Measurements from ENCODE around the gene ADAMTS8. TPM values are rescaled to one million over a fixed set of nuclear protein-coding genes. Genes with fewer than 3 reads are reported as not detected.

The ADAMTS8 gene
- total RNA-seq, 3 donors from 2014 or later (not counting 1 experiment from before 2014, with no cell fraction given): not detected

GRCh38 chr11:130425156-130425555 lies 3.3 kb downstream of the ADAMTS8 start:
- 84% methylated on average over 8 of the region's 8 CpGs for WGBS (ENCODE audit: insufficient coverage)
- H3K4me1 Mint-ChIP-seq: peaks cover 0 to 16% of the 10 kb centered on the region in 2 donors
- no peaks in the 10 kb centered on the region for H3K9me3 Mint-ChIP-seq
- no peaks in the 10 kb centered on the region for H3K9me3 ChIP-seq (ENCODE audit: control insufficient read depth, insufficient read depth, low read length)
- no peaks in the 10 kb centered on the region for H3K36me3 ChIP-seq (ENCODE audit: control insufficient read depth, insufficient read depth, low read length)
- no peak overlapping the region for H3K4me3 Mint-ChIP-seq
- H3K4me3 ChIP-seq (ENCODE audit: low read length): no peak overlapping the region
- H3K27ac ChIP-seq (ENCODE audit: low read length): no peak overlapping the region
- peaks cover 13% of the 10 kb centered on the region for H3K4me1 ChIP-seq (ENCODE audit: control insufficient read depth, insufficient read depth, low read length)
- DNase-seq: no peak
- no peak for TF ChIP-seq CTCF (IDR thresholded peaks at IDR 0.05)
- H3K27ac Mint-ChIP-seq: no peak overlapping the region
- peaks cover 31% of the 10 kb centered on the region for H3K27me3 ChIP-seq (ENCODE audit: control insufficient read depth, insufficient read depth, low read length)
- intact Hi-C loops (cut with micrococcal nuclease): no loop called here
- ATAC-seq: no peak
- H3K27me3 Mint-ChIP-seq (ENCODE audit: low read depth in 2 of 2): peaks cover 43% of the 10 kb centered on the region in 2 donors
- no peaks in the 10 kb centered on the region for H3K36me3 Mint-ChIP-seq

- intact Hi-C loops (cut with micrococcal nuclease): no loop called here
- no peak for TF ChIP-seq CTCF (IDR thresholded peaks at IDR 0.05)
- no peak for ATAC-seq
- no peaks in the 10 kb centered on the region for H3K9me3 ChIP-seq (ENCODE audit: control insufficient read depth, insufficient read depth, low read length)
- peaks cover 30% of the 10 kb centered on the region for H3K27me3 ChIP-seq (ENCODE audit: control insufficient read depth, insufficient read depth, low read length)
- H3K4me3 ChIP-seq (ENCODE audit: low read length): no peak overlapping the region
- peaks cover 38 to 41% of the 10 kb centered on the region in 2 donors for H3K27me3 Mint-ChIP-seq (ENCODE audit: low read depth in 2 of 2)
- H3K36me3 Mint-ChIP-seq: no peaks in the 10 kb centered on the region
- H3K9me3 Mint-ChIP-seq: no peaks in the 10 kb centered on the region
- no peak overlapping the region for H3K4me3 Mint-ChIP-seq
- no peak overlapping the region for H3K27ac Mint-ChIP-seq
- H3K4me1 ChIP-seq (ENCODE audit: control insufficient read depth, insufficient read depth, low read length): peaks cover 13% of the 10 kb centered on the region
- WGBS (ENCODE audit: insufficient coverage): 87% methylated on average over 14 of the region's 14 CpGs
- no peaks in the 10 kb centered on the region for H3K36me3 ChIP-seq (ENCODE audit: control insufficient read depth, insufficient read depth, low read length)
- H3K4me1 Mint-ChIP-seq: peaks cover 0 to 16% of the 10 kb centered on the region in 2 donors
- H3K27ac ChIP-seq (ENCODE audit: low read length): no peak overlapping the region
- DNase-seq: no peak
These were observed 3.7 kb downstream of the ADAMTS8 start for GRCh38 chr11:130424613-130425140.

GRCh38 chr11:130423541-130424142 lies 4.8 kb downstream of the ADAMTS8 start:
- H3K27me3 ChIP-seq (ENCODE audit: control insufficient read depth, insufficient read depth, low read length): peaks cover 21% of the 10 kb centered on the region
- WGBS (ENCODE audit: insufficient coverage): 86% methylated on average over 16 of the region's 16 CpGs
- ATAC-seq: no peak
- no peak for TF ChIP-seq CTCF (IDR thresholded peaks at IDR 0.05)
- Mint-ChIP-seq H3K36me3 (no peaks in the 10 kb centered on the region), H3K4me3 (no peak overlapping the region), H3K4me1 (peaks cover 0 to 10% of the 10 kb centered on the region in 2 donors), H3K9me3 (no peaks in the 10 kb centered on the region), H3K27me3 (ENCODE audit: low read depth in 2 of 2) (peaks cover 28 to 31% of the 10 kb centered on the region in 2 donors), H3K27ac (no peak overlapping the region)
- H3K4me3 ChIP-seq (ENCODE audit: low read length): no peak overlapping the region
- intact Hi-C loops (cut with micrococcal nuclease): no loop called here
- H3K36me3 ChIP-seq (ENCODE audit: control insufficient read depth, insufficient read depth, low read length): no peaks in the 10 kb centered on the region
- H3K4me1 ChIP-seq (ENCODE audit: control insufficient read depth, insufficient read depth, low read length): peaks cover 10% of the 10 kb centered on the region
- H3K9me3 ChIP-seq (ENCODE audit: control insufficient read depth, insufficient read depth, low read length): no peaks in the 10 kb centered on the region
- no peak overlapping the region for H3K27ac ChIP-seq (ENCODE audit: low read length)
- no peak for DNase-seq

All from natural killer cell (primary cell).